22Rv1 (cell line): ENCODE data around the gene TBL1XR1.

Experiments used
- H3K27ac ChIP-seq: fragments of 450-650 bp; 2 replicates; pipeline ENCODE4 v1.5.1; 2017
- ZFX ChIP-seq: fragments of 450-650 bp; IDR thresholded peaks from 2 replicates; pipeline ENCODE4 v1.6.1; 2017; ENCODE audit warnings: antibody characterized with exemption, borderline replicate concordance
- TF ChIP-seq, protein P1 (sequence below): fragments of 450-650 bp; IDR thresholded peaks from 2 replicates; pipeline ENCODE4 v1.5.1; 2017; ENCODE audit warnings: mild to moderate bottlenecking

The TBL1XR1 gene

DNA sequence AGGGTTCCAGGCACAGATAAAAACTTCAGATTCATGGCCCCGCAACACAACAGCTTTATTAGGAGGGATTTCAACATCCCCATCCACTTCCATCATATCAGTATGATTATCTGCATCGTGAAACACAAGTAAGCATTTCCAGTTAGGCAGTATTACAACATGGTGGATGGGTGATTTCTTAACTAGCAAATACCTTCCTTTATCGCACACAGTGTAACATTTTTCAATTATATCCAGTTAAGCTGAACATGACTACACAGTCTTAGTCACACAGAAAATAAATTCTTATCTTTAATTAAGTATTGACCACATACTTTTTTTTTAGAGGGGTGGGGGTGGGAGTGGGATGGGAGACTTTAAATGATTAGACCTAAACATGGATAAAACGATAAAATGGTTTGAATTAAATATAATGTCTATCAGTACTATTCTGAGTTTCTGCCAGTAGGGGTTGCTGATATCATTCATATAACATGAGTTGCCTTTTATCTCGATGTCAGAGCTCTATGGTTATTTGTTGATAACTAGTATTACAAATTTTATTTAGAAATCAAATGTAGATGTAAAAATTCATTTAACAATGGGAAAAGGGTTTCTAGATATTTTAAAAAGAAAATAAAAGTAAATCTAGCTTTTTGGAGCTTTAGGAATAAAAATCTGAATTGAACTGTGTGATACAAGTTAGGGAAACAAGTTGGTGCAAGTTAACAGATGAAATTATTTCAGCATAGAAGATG, 146.6 kb downstream of the TBL1XR1 start:
- no peak overlapping the region for H3K27ac ChIP-seq

DNA sequence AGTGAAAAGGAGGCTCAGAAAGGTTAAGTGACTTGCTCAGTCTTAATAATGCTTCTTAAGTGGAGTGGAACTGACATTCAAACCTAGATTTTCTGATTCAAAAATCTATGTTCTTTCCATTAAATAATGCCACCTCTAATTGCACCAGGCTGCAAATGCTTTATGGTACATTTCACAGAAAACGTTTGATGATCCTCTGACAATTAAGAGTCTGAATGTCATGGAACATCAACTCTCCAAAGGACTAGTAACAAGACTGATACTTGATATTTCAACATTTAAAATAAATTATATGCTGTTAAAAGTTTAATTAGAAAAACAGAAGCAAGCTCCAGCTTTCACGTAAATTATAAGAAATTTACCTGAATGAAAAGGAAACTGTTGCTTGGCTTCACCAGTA, 151.5 kb downstream of the TBL1XR1 start:
- TF ChIP-seq, protein P1, sequence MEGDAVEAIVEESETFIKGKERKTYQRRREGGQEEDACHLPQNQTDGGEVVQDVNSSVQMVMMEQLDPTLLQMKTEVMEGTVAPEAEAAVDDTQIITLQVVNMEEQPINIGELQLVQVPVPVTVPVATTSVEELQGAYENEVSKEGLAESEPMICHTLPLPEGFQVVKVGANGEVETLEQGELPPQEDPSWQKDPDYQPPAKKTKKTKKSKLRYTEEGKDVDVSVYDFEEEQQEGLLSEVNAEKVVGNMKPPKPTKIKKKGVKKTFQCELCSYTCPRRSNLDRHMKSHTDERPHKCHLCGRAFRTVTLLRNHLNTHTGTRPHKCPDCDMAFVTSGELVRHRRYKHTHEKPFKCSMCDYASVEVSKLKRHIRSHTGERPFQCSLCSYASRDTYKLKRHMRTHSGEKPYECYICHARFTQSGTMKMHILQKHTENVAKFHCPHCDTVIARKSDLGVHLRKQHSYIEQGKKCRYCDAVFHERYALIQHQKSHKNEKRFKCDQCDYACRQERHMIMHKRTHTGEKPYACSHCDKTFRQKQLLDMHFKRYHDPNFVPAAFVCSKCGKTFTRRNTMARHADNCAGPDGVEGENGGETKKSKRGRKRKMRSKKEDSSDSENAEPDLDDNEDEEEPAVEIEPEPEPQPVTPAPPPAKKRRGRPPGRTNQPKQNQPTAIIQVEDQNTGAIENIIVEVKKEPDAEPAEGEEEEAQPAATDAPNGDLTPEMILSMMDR = no peak
- no peak for TF ChIP-seq ZFX
- no peak overlapping the region for H3K27ac ChIP-seq

More for the DNA sequence above, 146.6 kb downstream of the TBL1XR1 start:
- TF ChIP-seq ZFX = no peak
- TF ChIP-seq, protein P1 = peak; percentile 65

DNA sequence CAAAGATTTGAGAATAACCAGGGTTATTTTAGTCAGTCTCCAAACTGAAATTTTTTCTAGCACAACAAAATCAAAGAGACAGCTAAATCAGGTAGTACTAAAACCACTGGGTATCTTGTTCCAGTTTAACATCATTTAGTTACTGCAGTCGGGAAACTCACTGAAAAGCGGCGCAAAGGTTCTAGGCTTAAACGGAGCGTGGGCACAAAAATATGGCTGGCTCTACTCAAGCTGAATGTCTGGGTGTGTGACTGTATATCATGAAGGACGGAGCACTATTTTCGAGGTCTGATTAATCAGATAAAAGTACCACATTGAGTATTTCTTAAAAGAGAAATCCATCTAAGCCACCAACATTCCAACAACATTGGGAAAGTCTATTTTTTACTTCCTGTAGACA, 152.1 kb downstream of the TBL1XR1 start:
- no peak overlapping the region for H3K27ac ChIP-seq
- TF ChIP-seq, protein P1 = no peak
- no peak for TF ChIP-seq ZFX

DNA sequence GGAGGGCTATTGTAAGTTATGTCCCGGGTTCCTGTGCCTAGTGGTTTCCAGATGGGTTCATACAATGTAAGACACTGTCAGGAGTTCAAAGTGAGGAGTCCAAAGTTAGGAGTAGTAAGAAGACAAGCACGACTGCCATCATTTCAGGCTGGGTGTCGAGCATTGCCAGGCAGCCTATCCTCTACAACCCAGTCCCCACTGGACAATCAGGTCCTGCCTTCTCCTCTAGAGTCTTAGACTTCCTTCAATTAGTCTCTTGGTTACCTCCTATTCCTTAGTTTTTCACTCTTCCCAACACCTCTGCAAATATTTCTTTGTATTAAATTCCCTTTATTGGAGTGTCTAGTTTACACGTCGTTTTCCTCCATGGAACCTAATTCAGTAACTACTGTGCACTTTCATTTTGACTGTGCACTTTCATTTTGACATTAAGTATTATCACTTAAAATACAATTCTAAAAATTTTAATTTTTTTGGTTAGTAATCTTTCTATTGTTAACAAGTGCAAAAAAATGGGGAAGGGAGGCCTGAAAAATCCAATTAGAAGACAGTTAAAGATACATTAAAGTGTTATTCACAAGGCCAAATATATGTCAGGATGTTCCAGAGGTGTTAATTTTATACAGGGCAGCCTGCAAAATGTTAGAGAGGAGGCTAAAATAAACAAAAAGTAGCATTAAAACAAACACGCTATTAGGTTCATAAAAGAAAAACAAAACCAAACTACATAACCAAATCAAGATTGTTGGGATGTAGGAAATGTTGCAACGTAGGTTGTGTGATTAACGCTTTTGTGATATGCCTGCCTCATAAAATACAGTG, 155.3 kb downstream of the TBL1XR1 start:
- no peak overlapping the region for H3K27ac ChIP-seq
- no peak for TF ChIP-seq ZFX
- TF ChIP-seq, protein P1 = no peak

DNA sequence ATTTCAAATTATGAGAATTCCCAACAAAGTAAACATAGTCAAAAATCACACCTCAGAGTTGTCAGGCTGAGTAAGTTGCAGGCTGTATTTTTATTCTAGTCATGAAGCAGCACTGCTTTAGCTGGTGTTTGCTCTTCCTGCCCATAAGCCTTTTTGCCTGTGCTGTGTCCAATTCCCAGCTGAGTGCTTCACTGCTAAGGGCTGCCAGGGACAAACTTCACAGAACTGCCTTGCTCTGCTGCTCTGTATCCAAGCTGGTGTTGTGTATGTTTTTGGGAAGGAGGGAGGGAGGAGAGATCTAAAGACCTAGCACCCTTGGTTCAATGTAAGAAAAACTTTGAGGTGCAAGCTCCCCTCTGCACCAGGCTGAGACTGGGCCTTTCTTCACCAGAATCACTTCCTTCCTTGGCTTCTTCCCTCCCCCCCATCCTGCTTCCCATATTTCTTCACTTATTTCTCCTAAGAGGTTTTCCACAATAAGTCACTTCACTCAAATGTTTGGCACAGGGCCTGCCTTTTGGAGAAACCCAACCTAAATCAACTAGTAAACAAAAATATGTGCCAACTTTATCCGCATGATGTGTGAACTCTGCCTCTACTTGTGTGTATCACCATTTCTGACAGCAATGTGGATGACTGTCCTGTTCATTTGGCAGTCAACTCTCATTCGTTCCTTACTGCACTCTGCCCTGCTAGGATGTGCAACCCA, 156.1 kb downstream of the TBL1XR1 start:
- no peak for TF ChIP-seq ZFX
- TF ChIP-seq, protein P1 = no peak
- H3K27ac ChIP-seq = no peak overlapping the region

DNA sequence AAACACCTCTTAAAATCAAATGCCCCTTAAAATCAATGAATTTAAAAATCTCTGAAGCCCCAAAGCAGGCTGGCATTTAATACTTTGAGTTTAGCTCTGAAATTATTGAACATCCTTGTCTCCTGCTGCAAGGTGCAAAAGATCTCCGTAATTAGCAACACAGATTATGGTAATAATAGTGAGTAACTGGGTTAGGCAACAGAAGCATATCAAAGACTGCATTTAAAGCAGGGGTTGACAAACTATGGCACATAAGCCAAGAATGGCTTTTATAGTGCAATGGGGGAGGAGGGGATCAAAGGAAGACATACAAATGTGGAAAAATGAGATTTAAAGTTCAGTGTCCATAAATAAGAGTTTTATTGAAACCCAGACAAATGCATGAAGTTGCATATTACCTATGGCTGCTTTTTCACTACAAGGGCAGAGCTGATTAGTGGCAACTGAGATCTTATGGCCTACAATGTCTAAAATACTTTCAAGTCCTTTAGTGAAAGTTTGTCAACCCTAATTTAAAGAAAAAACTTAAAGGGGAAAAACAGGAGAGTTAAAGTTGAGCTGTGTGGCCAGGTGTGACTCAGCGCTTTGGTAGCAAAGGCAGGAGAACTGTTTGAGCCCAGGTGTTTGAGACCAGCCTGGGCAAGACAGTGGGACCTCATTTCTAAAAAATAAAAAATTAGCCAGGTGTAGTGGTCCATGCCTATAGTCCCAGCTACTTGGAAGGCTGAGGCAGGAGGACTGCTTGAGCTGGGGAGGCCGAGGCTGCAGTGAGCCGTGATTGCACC, 157.6 kb downstream of the TBL1XR1 start:
- TF ChIP-seq, protein P1 = no peak
- TF ChIP-seq ZFX = no peak
- H3K27ac ChIP-seq = no peak overlapping the region
